A549 (cell line): ENCODE data around the gene SUGCT. TPM values are rescaled to one million over a fixed set of nuclear protein-coding genes. Genes with fewer than 3 reads are reported as not detected.

Source experiments
- ATAC-seq, 2 experiments: fragments of 200-7000 bp in 1 of 2; fragments of >200 bp in 1 of 2; cut with Nextera tagmentation in 1 of 2; cut with Tn5 transposase in 1 of 2; 3 replicates each; pipeline versions ENCODE4 v1.8.0 to v1.9.1; 2018 to 2020; ENCODE audit warnings: mild to moderate bottlenecking in 1 of 2, moderate library complexity in 1 of 2
- CTCF ChIA-PET: fragments of 300-600 bp; sonication (Branson Sonifier 250); formaldehyde crosslinking; extraction: SDS; loops from one replicate; lab custom pipeline; 2021; ENCODE audit warnings: antibody characterized with exemption, inconsistent platforms; lab: Yijun Ruan, JAX
- POLR2A ChIA-PET: fragments of 350-600 bp; formaldehyde crosslinking; extraction: SDS; loops from one replicate; lab custom pipeline; 2021; ENCODE audit warnings: antibody characterized with exemption, inconsistent platforms; lab: Yijun Ruan, JAX
- DNase-seq, 2 experiments: peaks; one replicate each; pipeline versions ENCODE4 v3.0.0 to v3.0.0-alpha.2; 2011 to 2016; ENCODE audit warnings: low read depth in 1 of 2, low spot score in 1 of 2
- FAIRE-seq: peaks from 2 replicates; lab custom pipeline; 2011; peaks lifted over from hg19 to GRCh38; lab: Jason Lieb, UNC
- H3K27ac ChIP-seq, 2 experiments: fragments of >200 bp; sonication (Bioruptor Twin); formaldehyde crosslinking; 3 replicates each; pipeline ENCODE4 v1.5.1; 2016 to 2017
- H3K4me1 ChIP-seq: fragments of >200 bp; sonication (Bioruptor Twin); formaldehyde crosslinking; 3 replicates; pipeline ENCODE4 v1.6.1; 2016
- H3K4me2 ChIP-seq: fragments of >200 bp; sonication (Bioruptor Twin); formaldehyde crosslinking; 3 replicates; pipeline ENCODE4 v1.6.1; 2016
- H3K4me3 ChIP-seq: fragments of >200 bp; sonication (Bioruptor Twin); formaldehyde crosslinking; 3 replicates; pipeline ENCODE4 v1.5.1; 2016
- H3K9me3 ChIP-seq: fragments of >200 bp; sonication (Bioruptor Twin); formaldehyde crosslinking; 3 replicates; pipeline ENCODE4 v1.6.1; 2016
- CBX8 ChIP-seq: fragments of 200-600 bp; sonication (generic); IDR thresholded peaks from 2 replicates; pipeline ENCODE4 v1.6.1; 2016
- CEBPB ChIP-seq, 2 experiments: fragments of >200 bp in 1 of 2; sonication (Bioruptor Twin) in 1 of 2; formaldehyde crosslinking in 1 of 2; IDR thresholded peaks; 2 replicates each; pipeline ENCODE4 v1.6.1; 2012 to 2016
- CHD2 ChIP-seq: fragments of 150-350 bp; IDR thresholded peaks from 2 replicates; pipeline ENCODE4 v1.6.1; 2014; ENCODE audit warnings: low read length; ENCODE audit not compliant: partially characterized antibody
- FOSL2 ChIP-seq, 2 experiments: fragments of 450-650 bp in 1 of 2; fragments of >200 bp in 1 of 2; sonication (Bioruptor Twin) in 1 of 2; formaldehyde crosslinking; IDR thresholded peaks; 2 replicates each; pipeline versions ENCODE4 v1.5.0 to v1.6.1; 2016 to 2020; ENCODE audit warnings: mild to moderate bottlenecking in 1 of 2, moderate library complexity in 1 of 2
- GATA3 ChIP-seq: IDR thresholded peaks from 2 replicates; pipeline ENCODE4 v1.6.1; 2012; ENCODE audit warnings: borderline replicate concordance
- HDAC2 ChIP-seq: fragments of 200-600 bp; sonication (generic); IDR thresholded peaks from 2 replicates; pipeline ENCODE4 v1.6.1; 2016
- HES2 ChIP-seq: fragments of >200 bp; sonication (Bioruptor Twin); formaldehyde crosslinking; IDR thresholded peaks from 2 replicates; pipeline ENCODE4 v1.6.1; 2016
- HOXB5 ChIP-seq: fragments of 250-450 bp; sonication (Bioruptor Pico); IDR thresholded peaks from 2 replicates; pipeline ENCODE4 v1.5.0; 2020; ENCODE audit warnings: mild to moderate bottlenecking, moderate library complexity
- JUNB ChIP-seq: fragments of >200 bp; sonication (Bioruptor Twin); formaldehyde crosslinking; IDR thresholded peaks from 2 replicates; pipeline ENCODE4 v1.6.1; 2016
- KDM1A ChIP-seq: fragments of 200-600 bp; sonication (generic); IDR thresholded peaks from 2 replicates; pipeline ENCODE4 v1.6.1; 2016; ENCODE audit warnings: low read depth, mild to moderate bottlenecking
- MAX ChIP-seq: IDR thresholded peaks from 2 replicates; pipeline ENCODE4 v1.6.1; 2012
- PBX3 ChIP-seq: IDR thresholded peaks from 2 replicates; pipeline ENCODE4 v1.6.1; 2012
- PHF8 ChIP-seq: fragments of 200-600 bp; sonication (generic); IDR thresholded peaks from 2 replicates; pipeline ENCODE4 v1.6.1; 2016; ENCODE audit warnings: low read depth, mild to moderate bottlenecking, antibody characterized with exemption, moderate library complexity, borderline replicate concordance
- POLR2AphosphoS2 ChIP-seq: conservative IDR thresholded peaks from 2 replicates; pipeline ENCODE4 v1.6.1; 2012; ENCODE audit warnings: low read length, improper control_type of control experiment, inconsistent platforms
- RAD21 ChIP-seq, 2 experiments: fragments of >200 bp in 1 of 2; sonication (Bioruptor Twin) in 1 of 2; formaldehyde crosslinking in 1 of 2; IDR thresholded peaks in 1 of 2; conservative IDR thresholded peaks in 1 of 2; 2 replicates in 1 of 2; 3 replicates in 1 of 2; pipeline ENCODE4 v1.6.1; 2012 to 2018; ENCODE audit warnings: inconsistent platforms in 1 of 2
- RARB ChIP-seq: fragments of 250-450 bp; sonication (Bioruptor Pico); IDR thresholded peaks from 2 replicates; pipeline ENCODE4 v1.8.0; 2021; ENCODE audit warnings: mild to moderate bottlenecking, moderate library complexity
- RFX5 ChIP-seq: fragments of 450-650 bp; IDR thresholded peaks from 2 replicates; pipeline ENCODE4 v1.7.1; 2014; ENCODE audit warnings: antibody characterized with exemption, mild to moderate bottlenecking, moderate library complexity
- RNF2 ChIP-seq: fragments of 200-600 bp; sonication (generic); IDR thresholded peaks from 2 replicates; pipeline ENCODE4 v1.6.1; 2016; ENCODE audit warnings: low read depth, mild to moderate bottlenecking, antibody characterized with exemption, moderate library complexity, borderline replicate concordance
- TP53 ChIP-seq: fragments of 250-450 bp; sonication (Bioruptor Pico); IDR thresholded peaks from 2 replicates; pipeline ENCODE4 v1.5.0; 2021; ENCODE audit warnings: mild to moderate bottlenecking, moderate library complexity
- USF2 ChIP-seq: fragments of 450-650 bp; IDR thresholded peaks from 2 replicates; pipeline ENCODE4 v1.6.1; 2014; ENCODE audit warnings: antibody characterized with exemption
- ZC3H11A ChIP-seq: fragments of 450-650 bp; IDR thresholded peaks from 2 replicates; pipeline ENCODE4 v1.6.1; 2014; ENCODE audit warnings: antibody characterized with exemption, mild to moderate bottlenecking
- ZSCAN20 ChIP-seq: fragments of 250-450 bp; sonication (Bioruptor Pico); IDR thresholded peaks from 2 replicates; pipeline ENCODE4 v1.8.0; 2022; ENCODE audit warnings: mild to moderate bottlenecking, moderate library complexity
- WGBS: methylation state at CpG from one replicate; pipeline ENCODE4 v1.1.6; 2017; ENCODE audit errors: missing lambda C conversion rate; 5-methylcytosine and 5-hydroxymethylcytosine counted together
- polyA plus RNA-seq, 4 experiments: library from polyadenylated mRNA; depleted of rRNA in 3 of 4; stranded (reverse); fragments of >200 nt; fragmentation: RNase III in 1 of 4; extraction: RNeasy Plus Mini Kit Qiagen cat#74134 plus additional on column Dnase treatment in 1 of 4; gene quantifications; 2 replicates in 3 of 4; 3 replicates in 1 of 4; pipeline ENCODE4 v1.2.3, GENCODE V29; 2011 to 2017
- TF ChIP-seq, protein P1 (sequence below): fragments of 200-600 bp; sonication (generic); IDR thresholded peaks from 2 replicates; pipeline ENCODE4 v1.6.1; 2016; ENCODE audit warnings: antibody characterized with exemption, mild to moderate bottlenecking, moderate library complexity

SUGCT gene
- polyA plus RNA-seq, 2 of the 4 experiments (the other 2 are of a cell fraction), result 1.4 to 1.6 TPM

DNA sequence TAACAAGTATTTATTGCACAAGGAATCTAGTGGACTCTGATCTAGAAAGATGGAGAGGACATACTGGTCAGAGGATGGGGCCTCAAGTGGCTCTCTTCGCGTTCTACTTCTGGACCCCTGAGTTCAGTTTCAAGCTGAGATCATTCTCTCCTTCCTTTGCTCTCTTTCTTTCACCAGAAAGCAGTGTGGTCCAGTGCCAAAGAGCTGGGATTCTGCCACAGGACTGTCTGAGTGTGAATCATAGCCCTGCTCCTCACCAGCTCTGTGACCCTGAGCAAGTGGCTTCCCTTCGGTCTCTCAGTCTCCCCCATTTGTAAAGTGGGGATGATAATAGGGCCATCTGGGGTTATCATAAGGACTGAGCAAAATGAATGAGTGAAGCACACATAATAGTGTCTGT is 715.2 kb downstream of the SUGCT start:
- ChIA-PET CTCF (interaction anchor here (0.7 kb wide), 1 partner anchor 16 kb away, joined by 3 read pairs; no protein-coding TSS in a partner anchor), POLR2A (no interaction called here)
- DNase-seq (no peak), ATAC-seq (no peak), FAIRE-seq (no peak)
- Histone ChIP-seq H3K4me3 (no peak overlapping the region), H3K9me3 (no peaks in the 10 kb centered on the region), H3K4me1 (no peaks in the 10 kb centered on the region), H3K27ac (no peak overlapping the region), H3K4me2 (no peak overlapping the region)
- TF ChIP-seq RARB (CRISPR knock-in tag), result no peak
- no peak for TF ChIP-seq RNF2
- no peak for TF ChIP-seq USF2
- no peak for TF ChIP-seq HDAC2
- TF ChIP-seq CEBPB (IDR thresholded peaks at IDR 0.05), result no peak
- no peak for TF ChIP-seq POLR2AphosphoS2
- no peak for TF ChIP-seq PHF8
- no peak for TF ChIP-seq ZC3H11A
- no peak for TF ChIP-seq RFX5
- TF ChIP-seq, protein P1, sequence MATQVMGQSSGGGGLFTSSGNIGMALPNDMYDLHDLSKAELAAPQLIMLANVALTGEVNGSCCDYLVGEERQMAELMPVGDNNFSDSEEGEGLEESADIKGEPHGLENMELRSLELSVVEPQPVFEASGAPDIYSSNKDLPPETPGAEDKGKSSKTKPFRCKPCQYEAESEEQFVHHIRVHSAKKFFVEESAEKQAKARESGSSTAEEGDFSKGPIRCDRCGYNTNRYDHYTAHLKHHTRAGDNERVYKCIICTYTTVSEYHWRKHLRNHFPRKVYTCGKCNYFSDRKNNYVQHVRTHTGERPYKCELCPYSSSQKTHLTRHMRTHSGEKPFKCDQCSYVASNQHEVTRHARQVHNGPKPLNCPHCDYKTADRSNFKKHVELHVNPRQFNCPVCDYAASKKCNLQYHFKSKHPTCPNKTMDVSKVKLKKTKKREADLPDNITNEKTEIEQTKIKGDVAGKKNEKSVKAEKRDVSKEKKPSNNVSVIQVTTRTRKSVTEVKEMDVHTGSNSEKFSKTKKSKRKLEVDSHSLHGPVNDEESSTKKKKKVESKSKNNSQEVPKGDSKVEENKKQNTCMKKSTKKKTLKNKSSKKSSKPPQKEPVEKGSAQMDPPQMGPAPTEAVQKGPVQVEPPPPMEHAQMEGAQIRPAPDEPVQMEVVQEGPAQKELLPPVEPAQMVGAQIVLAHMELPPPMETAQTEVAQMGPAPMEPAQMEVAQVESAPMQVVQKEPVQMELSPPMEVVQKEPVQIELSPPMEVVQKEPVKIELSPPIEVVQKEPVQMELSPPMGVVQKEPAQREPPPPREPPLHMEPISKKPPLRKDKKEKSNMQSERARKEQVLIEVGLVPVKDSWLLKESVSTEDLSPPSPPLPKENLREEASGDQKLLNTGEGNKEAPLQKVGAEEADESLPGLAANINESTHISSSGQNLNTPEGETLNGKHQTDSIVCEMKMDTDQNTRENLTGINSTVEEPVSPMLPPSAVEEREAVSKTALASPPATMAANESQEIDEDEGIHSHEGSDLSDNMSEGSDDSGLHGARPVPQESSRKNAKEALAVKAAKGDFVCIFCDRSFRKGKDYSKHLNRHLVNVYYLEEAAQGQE, result no peak
- WGBS, result 46% methylated on average over 3 of the region's 3 CpGs

- FAIRE-seq (no peak), DNase-seq (no peak), ATAC-seq (no peak)
- TF ChIP-seq JUNB (no peak), HOXB5 (CRISPR knock-in tag) (no peak), ZC3H11A (no peak), USF2 (no peak), MAX (no peak), CBX8 (no peak), RAD21 (conservative IDR thresholded peaks at IDR 0.05 in 1 of 2, IDR thresholded peaks at IDR 0.05 in 1 of 2) (no peak), FOSL2 (IDR thresholded peaks at IDR 0.05) (no peak), FOSL2 (CRISPR knock-in tag; IDR thresholded peaks at IDR 0.05) (no peak), TP53 (CRISPR knock-in tag) (no peak), HES2 (no peak), HDAC2 (no peak), ZSCAN20 (CRISPR knock-in tag) (no peak), PBX3 (no peak), GATA3 (no peak), CHD2 (no peak), KDM1A (no peak)
- TF ChIP-seq, protein P1, result no peak
- H3K9me3 ChIP-seq, result no peaks in the 10 kb centered on the region
- no peak overlapping the region for H3K27ac ChIP-seq
- WGBS, result 28% methylated on average over 3 of the region's 3 CpGs
- POLR2A ChIA-PET, result no interaction called here
- no peak overlapping the region for H3K4me2 ChIP-seq
- CTCF ChIA-PET, result no interaction called here
- no peaks in the 10 kb centered on the region for H3K4me1 ChIP-seq
- H3K4me3 ChIP-seq, result no peak overlapping the region
Observed at GRCh38 chr7:40851001-40851400, 716.2 kb downstream of the SUGCT start.
